ENCODE data around the gene PSG1. TPM values are rescaled to one million over a fixed set of nuclear protein-coding genes. Genes with fewer than 3 reads are reported as not detected.

Gene PSG1
- total RNA-seq (2014; rRNA removed) (not detected in 2 replicates), Bru-seq, nascent RNA (percentile 13 among the genes with signal in this experiment), BruChase-seq, experiment 1, labeled RNA remaining after a 6-hour chase (percentile 22 among the genes with signal in this experiment), BruChase-seq, experiment 2, labeled RNA remaining after a 2-hour chase (percentile 11 among the genes with signal in this experiment)
- long read RNA-seq, result 0 reads

DNA sequence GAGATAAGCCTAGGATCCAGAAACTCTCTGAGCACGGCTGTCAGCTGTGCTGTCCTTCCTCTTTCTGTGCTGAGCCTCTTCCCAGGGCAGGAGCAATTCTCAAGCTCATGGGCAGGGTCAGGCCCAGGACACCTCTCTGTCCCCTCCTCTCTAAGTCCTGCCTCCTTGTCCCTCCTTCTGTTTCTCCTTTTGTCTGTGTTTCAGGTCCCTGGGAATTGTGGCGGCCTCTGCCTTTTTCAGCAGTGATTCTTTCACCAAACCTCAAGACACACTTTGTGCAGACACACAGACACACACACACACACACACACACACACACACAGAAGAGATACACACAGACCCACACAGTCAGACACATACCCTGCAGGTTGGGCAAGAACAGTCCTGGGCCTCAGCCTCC is at the start of gene PSG1:
Gene PSG1, minus strand, starts transcription at position 101 of the 400 bp plus-strand sequence. CDS start 132 bp downstream, outside the sequence.
- H3K9me2 ChIP-seq (replicated peaks; ENCODE audit: low read length), result no peaks in the 10 kb centered on the region
- H2AFZ ChIP-seq (ENCODE audit: low read length), result no peak within 1 kb of the TSS
- DNase-seq (no peak), ATAC-seq (no peak)
- H3K36me3 ChIP-seq (ENCODE audit: low read depth, low read length), result no peaks in the 10 kb centered on the region
- H3K27ac ChIP-seq (ENCODE audit: low read length), result no peak within 1 kb of the TSS
- CTCF ChIA-PET, result no interaction called here
- H3K4me1 ChIP-seq (ENCODE audit: insufficient read depth, low read length), result peaks cover 27% of the 10 kb centered on the region
- TF ChIP-seq EZH2 (IDR thresholded peaks at IDR 0.05; ENCODE audit: low read length, unreplicated experiment) (no peak), EZH2phosphoT487 (IDR thresholded peaks at IDR 0.05; ENCODE audit: borderline replicate concordance, low read length) (no peak)
- TF ChIP-seq, protein P1, sequence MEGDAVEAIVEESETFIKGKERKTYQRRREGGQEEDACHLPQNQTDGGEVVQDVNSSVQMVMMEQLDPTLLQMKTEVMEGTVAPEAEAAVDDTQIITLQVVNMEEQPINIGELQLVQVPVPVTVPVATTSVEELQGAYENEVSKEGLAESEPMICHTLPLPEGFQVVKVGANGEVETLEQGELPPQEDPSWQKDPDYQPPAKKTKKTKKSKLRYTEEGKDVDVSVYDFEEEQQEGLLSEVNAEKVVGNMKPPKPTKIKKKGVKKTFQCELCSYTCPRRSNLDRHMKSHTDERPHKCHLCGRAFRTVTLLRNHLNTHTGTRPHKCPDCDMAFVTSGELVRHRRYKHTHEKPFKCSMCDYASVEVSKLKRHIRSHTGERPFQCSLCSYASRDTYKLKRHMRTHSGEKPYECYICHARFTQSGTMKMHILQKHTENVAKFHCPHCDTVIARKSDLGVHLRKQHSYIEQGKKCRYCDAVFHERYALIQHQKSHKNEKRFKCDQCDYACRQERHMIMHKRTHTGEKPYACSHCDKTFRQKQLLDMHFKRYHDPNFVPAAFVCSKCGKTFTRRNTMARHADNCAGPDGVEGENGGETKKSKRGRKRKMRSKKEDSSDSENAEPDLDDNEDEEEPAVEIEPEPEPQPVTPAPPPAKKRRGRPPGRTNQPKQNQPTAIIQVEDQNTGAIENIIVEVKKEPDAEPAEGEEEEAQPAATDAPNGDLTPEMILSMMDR (conservative IDR thresholded peaks at IDR 0.05; ENCODE audit: low read depth, low read length), result no peak
- H3K4me2 ChIP-seq (ENCODE audit: low read length), result no peak within 1 kb of the TSS
- no peak within 1 kb of the TSS for H3K9ac ChIP-seq (ENCODE audit: low read length)
- intact Hi-C loops (cut with micrococcal nuclease), result no loop called here
- no peaks in the 10 kb centered on the region for H4K20me1 ChIP-seq (ENCODE audit: low read length)
- no peaks in the 10 kb centered on the region for H3K27me3 ChIP-seq (ENCODE audit: low read length)
- no peak within 1 kb of the TSS for H3K4me3 ChIP-seq (ENCODE audit: low read length)
- no peaks in the 10 kb centered on the region for H3F3A ChIP-seq (ENCODE audit: low read length, unreplicated experiment)
- no peaks in the 10 kb centered on the region for H3K79me2 ChIP-seq (ENCODE audit: low read length)
- POLR2A ChIA-PET (ENCODE audit: unreplicated experiment), result no interaction called here
- no peaks in the 10 kb centered on the region for H3K9me3 ChIP-seq (ENCODE audit: low read length)
- no TSS peak for BruUV-seq (replicated peaks)

DNA sequence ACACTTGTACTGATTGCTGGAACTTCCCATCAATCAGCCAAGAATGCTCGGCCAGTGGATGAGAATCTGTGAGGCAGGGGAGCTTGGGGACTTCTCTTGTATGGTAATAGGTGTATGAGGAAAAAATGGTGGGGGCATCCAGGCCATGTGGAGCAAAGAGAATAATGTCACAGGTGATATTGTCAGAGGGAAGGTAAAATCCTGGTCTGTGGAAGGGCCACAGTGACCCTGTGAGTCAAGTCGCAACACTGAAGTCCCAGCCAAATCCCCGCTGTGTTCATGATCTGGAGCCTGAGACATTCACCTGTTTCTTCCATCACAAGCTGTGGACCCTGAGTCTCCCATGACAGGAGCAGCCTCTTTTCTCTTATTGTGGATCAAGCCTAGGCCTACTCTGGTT is 49.4 kb upstream of the PSG1 start:
- Histone ChIP-seq H3K4me3 (ENCODE audit: low read length) (no peak overlapping the region), H3K36me3 (ENCODE audit: low read depth, low read length) (no peaks in the 10 kb centered on the region), H4K20me1 (ENCODE audit: low read length) (no peaks in the 10 kb centered on the region), H3K79me2 (ENCODE audit: low read length) (no peaks in the 10 kb centered on the region), H3K4me1 (ENCODE audit: insufficient read depth, low read length) (peaks cover 7% of the 10 kb centered on the region; the same call in 1 of the 2 replicates), H3K27ac (ENCODE audit: low read length) (no peak overlapping the region), H3K9ac (ENCODE audit: low read length) (no peak overlapping the region), H3K9me3 (ENCODE audit: low read length) (no peaks in the 10 kb centered on the region), H2AFZ (ENCODE audit: low read length) (no peak overlapping the region), H3F3A (ENCODE audit: low read length, unreplicated experiment) (no peaks in the 10 kb centered on the region), H3K27me3 (ENCODE audit: low read length) (no peaks in the 10 kb centered on the region), H3K9me2 (replicated peaks; ENCODE audit: low read length) (no peaks in the 10 kb centered on the region), H3K4me2 (ENCODE audit: low read length) (no peak overlapping the region)
- TF ChIP-seq, protein P1 (conservative IDR thresholded peaks at IDR 0.05; ENCODE audit: low read depth, low read length), result no peak
- TF ChIP-seq EZH2 (IDR thresholded peaks at IDR 0.05; ENCODE audit: low read length, unreplicated experiment) (no peak), EZH2phosphoT487 (IDR thresholded peaks at IDR 0.05; ENCODE audit: borderline replicate concordance, low read length) (no peak)
- POLR2A ChIA-PET (ENCODE audit: unreplicated experiment), result no interaction called here
- no TSS peak for BruUV-seq (replicated peaks)
- ATAC-seq, result no peak
- CTCF ChIA-PET, result no interaction called here
- intact Hi-C loops (cut with micrococcal nuclease), result loop anchor here (10.0 kb wide), 1 partner anchor 176 kb away; no protein-coding TSS in a partner anchor
- no peak for DNase-seq

DNA sequence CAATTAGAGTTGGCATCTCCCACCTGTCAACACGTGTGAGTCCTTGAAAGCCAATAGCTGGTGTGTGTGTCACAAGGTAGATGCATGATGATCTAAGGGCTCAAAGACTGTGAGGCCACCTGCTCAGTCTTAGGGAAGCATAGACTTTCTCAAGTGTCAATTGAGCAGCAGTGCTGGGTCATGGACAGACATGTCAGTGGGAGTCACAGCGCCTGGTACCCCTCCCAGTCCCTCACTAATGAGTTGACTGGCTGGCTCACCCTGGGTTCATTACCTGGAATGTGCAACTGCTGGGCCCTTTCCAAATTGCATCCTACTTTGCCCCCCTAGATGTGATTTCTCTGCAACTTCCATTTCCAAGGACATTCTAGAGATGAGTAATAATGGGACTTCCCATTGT is 47.3 kb upstream of the PSG1 start:
- no peaks in the 10 kb centered on the region for H3K36me3 ChIP-seq (ENCODE audit: low read depth, low read length)
- no peaks in the 10 kb centered on the region for H3K4me1 ChIP-seq (ENCODE audit: insufficient read depth, low read length)
- CTCF ChIA-PET, result no interaction called here
- H2AFZ ChIP-seq (ENCODE audit: low read length), result no peak overlapping the region
- H3K4me2 ChIP-seq (ENCODE audit: low read length), result no peak overlapping the region
- TF ChIP-seq, protein P1 (conservative IDR thresholded peaks at IDR 0.05; ENCODE audit: low read depth, low read length), result no peak
- no peak for TF ChIP-seq EZH2phosphoT487 (IDR thresholded peaks at IDR 0.05; ENCODE audit: borderline replicate concordance, low read length)
- TF ChIP-seq EZH2 (IDR thresholded peaks at IDR 0.05; ENCODE audit: low read length, unreplicated experiment), result no peak
- intact Hi-C loops (cut with micrococcal nuclease), result loop anchor here (10.0 kb wide), 1 partner anchor 178 kb away; no protein-coding TSS in a partner anchor
- ATAC-seq, result no peak
- no peak overlapping the region for H3K27ac ChIP-seq (ENCODE audit: low read length)
- H3K4me3 ChIP-seq (ENCODE audit: low read length), result no peak overlapping the region
- H3K9me2 ChIP-seq (replicated peaks; ENCODE audit: low read length), result no peaks in the 10 kb centered on the region
- H3K9me3 ChIP-seq (ENCODE audit: low read length), result no peaks in the 10 kb centered on the region
- H3K9ac ChIP-seq (ENCODE audit: low read length), result no peak overlapping the region
- no TSS peak for BruUV-seq (replicated peaks)
- H3K27me3 ChIP-seq (ENCODE audit: low read length), result no peaks in the 10 kb centered on the region
- no peaks in the 10 kb centered on the region for H3F3A ChIP-seq (ENCODE audit: low read length, unreplicated experiment)
- no peaks in the 10 kb centered on the region for H3K79me2 ChIP-seq (ENCODE audit: low read length)
- POLR2A ChIA-PET (ENCODE audit: unreplicated experiment), result no interaction called here
- DNase-seq, result no peak
- H4K20me1 ChIP-seq (ENCODE audit: low read length), result no peaks in the 10 kb centered on the region
